Measurements from ENCODE around the gene IL11. TPM values are rescaled to one million over a fixed set of nuclear protein-coding genes. Genes with fewer than 3 reads are reported as not detected.

Gene IL11
- polyA plus RNA-seq, 6 donors from 2014 or later: not detected

DNA sequence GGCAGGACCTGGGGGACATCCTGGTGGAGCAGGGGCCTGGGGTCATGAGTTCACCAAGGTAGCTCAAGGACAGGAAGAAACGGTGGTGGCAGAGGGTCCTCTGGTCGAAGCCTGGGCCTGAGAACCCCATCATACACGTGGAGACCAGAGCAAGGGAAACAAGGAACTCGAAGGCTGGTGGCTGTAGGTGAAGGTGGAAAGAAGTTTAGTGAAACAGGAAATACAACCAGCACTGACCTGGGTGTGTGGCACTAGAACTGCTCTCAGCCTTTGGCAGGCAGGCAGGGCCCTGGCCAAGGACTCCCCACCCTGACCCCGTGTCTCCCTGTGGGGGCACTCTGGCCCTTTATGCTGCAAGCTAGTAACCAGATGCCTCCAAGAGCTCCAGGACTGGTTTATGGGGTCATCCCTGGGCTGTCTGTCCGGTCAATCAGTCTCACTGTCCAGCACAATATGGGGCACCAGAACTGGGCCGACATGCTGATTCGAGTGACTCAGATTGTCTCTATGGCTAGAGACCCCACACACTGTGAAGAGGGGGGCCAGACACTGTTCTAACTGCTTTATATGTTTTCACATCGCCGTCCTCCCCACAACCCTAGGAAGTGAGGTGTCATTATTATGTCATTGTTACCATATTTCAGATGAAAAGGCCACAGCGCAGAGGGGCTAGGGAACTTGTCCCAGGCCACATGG lies 19.5 kb downstream of the IL11 start:
- peaks cover 0 to 2% (median 0%) of the 10 kb centered on the region in 7 donors for H3K9me3 Mint-ChIP-seq
- no peak for ATAC-seq (ENCODE audit: low read depth in 2 of 2)
- H3K4me1 Mint-ChIP-seq: peaks cover 15 to 24% (median 20%) of the 10 kb centered on the region in 3 donors

DNA sequence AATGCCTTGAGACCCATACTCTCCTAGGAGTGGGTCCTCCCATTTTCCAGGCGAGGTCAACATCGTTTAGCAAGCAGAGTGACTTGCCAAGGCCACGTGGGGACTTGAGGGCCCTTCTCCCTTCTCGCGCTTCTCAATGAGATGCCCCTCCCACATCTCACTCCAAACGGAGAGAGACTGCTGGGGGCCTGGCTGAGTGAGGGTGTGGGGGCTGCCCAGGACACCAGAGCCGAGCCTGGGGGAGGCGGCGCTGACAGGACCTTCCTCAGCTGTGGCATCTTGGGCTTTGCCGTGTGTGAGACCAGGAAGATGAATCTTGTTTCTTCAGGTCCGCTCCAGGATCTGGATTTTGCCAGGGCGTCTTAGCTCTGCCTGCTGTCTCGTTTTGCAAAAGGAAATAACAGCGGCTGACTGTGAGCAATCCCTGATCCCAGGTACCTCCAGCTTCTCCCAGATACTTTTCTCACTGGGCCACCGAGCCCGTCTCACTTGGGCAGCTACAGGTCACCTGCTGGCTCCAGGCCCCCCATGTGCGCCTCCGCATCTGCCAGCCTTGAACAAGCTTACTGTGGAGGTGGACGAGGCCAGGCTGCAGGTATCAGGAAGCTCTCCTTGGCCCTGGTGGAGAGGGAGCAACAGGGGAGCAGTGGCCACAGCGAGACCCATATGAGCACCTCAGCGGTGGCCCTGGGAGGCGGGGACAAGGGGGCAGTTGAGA lies 21.8 kb downstream of the IL11 start:
- no peak for DNase-seq
- H3K4me3 Mint-ChIP-seq: no peak overlapping the region
- H3K36me3 Mint-ChIP-seq: peaks cover 0 to 9% of the 10 kb centered on the region in 2 donors
- peaks cover 27 to 33% (median 33%) of the 10 kb centered on the region in 3 donors for H3K27me3 Mint-ChIP-seq
- no peak overlapping the region for H3K27ac Mint-ChIP-seq
- H3K9me3 Mint-ChIP-seq: no peaks in the 10 kb centered on the region
- peaks cover 11 to 15% (median 12%) of the 10 kb centered on the region in 3 donors for H3K4me1 Mint-ChIP-seq
- no peak for ATAC-seq (ENCODE audit: low read depth in 2 of 2)

More for the DNA sequence above, 19.5 kb downstream of the IL11 start:
- DNase-seq: no peak
- peaks cover 0 to 9% of the 10 kb centered on the region in 2 donors for H3K36me3 Mint-ChIP-seq
- peaks cover 34 to 49% (median 38%) of the 10 kb centered on the region in 3 donors for H3K27me3 Mint-ChIP-seq
- H3K4me3 Mint-ChIP-seq: peak overlapping the region in 2 of 8 donors; percentile 22 to 63
- no peak overlapping the region for H3K27ac Mint-ChIP-seq

DNA sequence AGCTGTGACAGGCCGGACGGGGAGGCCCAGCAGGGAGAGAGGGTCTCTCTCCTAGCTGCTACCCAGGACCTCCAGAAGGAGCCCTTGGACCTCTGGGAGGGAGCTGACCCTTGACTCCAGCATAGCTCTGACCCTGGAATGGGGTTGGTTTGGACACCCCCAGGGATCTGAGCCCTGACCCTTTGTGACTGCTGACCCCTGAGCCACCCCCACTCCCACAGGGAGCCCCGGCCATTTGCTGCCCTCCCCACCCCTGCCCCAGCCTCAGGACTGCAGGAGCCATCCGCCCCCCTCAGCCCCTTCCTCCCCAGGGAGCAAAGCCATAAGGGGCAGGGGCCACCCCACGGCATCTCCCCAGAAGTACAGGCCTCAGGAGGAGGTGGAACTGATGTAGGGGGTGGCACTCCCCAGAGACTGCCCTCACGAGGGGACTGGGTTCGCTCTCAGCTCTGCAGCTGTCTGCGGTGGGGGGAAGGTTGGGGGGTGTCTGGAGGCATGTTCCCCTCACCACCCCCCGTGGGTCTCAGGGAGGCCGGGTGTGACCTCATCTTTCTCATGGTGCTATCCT lies 22.7 kb downstream of the IL11 start:
- Mint-ChIP-seq H3K36me3 (peaks cover 0 to 4% of the 10 kb centered on the region in 2 donors), H3K27ac (peak overlapping the region in 1 of 6 donors; percentile 5), H3K9me3 (no peaks in the 10 kb centered on the region), H3K27me3 (peaks cover 17 to 24% (median 23%) of the 10 kb centered on the region in 3 donors), H3K4me3 (no peak overlapping the region), H3K4me1 (peaks cover 2 to 6% (median 2%) of the 10 kb centered on the region in 3 donors)
- ATAC-seq (ENCODE audit: low read depth in 2 of 2): no peak
- DNase-seq: no peak

DNA sequence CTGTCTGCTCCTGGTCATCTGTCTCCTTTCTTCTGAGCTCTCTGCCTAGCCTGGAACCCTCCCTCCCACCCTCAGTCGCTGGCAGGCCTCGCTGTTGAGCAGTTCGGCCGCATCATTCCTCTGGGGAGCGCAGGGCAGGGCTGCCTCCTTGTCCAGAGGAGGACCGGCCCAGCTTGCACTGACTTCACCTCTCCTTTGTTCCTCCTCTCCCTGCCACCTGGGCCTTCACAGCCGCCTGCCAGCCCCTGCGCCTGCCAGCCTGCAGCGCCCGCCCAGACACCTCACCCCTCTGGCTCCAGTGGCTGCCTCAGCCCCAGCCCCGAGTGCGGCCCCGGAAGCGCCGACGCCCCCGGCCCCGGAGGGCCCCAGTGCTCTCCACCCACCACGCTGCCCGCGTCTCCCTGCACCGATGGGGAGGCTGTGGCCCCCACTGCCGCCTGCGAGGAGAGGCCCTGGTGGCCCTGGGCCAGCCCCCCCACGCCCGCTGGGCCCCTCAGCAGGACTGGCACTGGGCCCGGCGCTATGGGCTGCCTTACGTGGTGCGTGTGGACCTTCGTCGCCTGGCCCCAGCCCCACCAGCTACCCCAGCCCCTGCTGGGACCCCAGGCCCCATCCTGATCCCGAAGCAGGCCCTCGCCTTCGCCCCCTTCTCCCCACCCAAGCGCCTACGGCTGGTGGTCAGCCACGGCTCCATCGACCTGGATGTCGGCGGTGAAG lies 23.4 kb downstream of the IL11 start:
- Mint-ChIP-seq H3K9me3 (no peaks in the 10 kb centered on the region), H3K27me3 (peaks cover 11 to 17% (median 17%) of the 10 kb centered on the region in 3 donors), H3K4me3 (no peak overlapping the region), H3K36me3 (no peaks in the 10 kb centered on the region), H3K27ac (no peak overlapping the region), H3K4me1 (peaks cover 0 to 4% (median 0%) of the 10 kb centered on the region in 3 donors)
- DNase-seq (no peak), ATAC-seq (ENCODE audit: low read depth in 2 of 2) (no peak)

DNA sequence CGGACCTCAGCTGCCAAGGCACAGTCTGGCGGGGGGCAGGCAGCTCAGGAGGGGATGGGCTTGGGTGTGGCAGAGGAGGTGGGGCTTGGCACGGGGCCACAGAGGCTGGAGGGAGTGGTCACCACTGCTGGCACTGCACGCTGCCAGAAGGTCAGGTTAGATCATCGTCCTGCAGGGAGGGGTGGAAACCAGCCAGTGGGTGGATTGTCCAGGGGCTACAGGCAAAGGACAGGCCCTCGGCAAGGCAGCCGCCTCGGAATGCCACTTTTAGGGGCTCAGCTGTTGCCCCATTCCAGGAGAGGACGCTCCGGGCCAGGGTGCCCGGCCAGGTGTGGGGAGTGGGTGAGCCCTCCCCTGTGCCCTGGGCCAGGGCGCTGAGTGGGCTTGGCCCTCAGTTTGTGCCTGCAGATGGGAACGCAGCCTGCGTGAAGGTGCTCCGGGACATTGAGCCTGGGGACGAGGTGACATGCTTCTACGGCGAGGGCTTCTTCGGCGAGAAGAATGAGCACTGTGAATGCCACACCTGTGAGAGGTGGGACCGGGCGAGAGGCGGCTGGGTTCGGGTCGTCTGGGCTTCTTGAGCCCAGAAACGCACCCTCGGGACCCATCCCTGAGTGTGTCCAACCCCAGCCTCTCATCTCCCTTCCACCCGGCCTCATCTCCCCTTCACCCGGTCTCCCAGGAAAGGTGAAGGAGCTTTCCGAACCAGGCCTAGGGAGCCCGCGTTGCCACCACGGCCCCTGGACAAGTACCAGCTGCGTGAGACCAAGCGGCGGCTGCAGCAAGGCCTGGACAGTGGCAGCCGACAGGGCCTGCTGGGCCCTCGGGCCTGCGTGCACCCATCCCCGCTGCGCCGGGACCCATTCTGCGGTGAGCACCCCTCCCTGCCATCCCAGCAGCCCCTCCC lies 24.2 kb downstream of the IL11 start:
- Mint-ChIP-seq H3K4me3 (no peak overlapping the region), H3K27ac (peak overlapping the region in 1 of 6 donors; percentile 80), H3K27me3 (peaks cover 3 to 14% (median 13%) of the 10 kb centered on the region in 3 donors), H3K36me3 (no peaks in the 10 kb centered on the region), H3K9me3 (no peaks in the 10 kb centered on the region), H3K4me1 (peaks cover under 1 to 8% (median 6%) of the 10 kb centered on the region in 3 donors)
- ATAC-seq (ENCODE audit: low read depth in 2 of 2) (no peak), DNase-seq (no peak)

DNA sequence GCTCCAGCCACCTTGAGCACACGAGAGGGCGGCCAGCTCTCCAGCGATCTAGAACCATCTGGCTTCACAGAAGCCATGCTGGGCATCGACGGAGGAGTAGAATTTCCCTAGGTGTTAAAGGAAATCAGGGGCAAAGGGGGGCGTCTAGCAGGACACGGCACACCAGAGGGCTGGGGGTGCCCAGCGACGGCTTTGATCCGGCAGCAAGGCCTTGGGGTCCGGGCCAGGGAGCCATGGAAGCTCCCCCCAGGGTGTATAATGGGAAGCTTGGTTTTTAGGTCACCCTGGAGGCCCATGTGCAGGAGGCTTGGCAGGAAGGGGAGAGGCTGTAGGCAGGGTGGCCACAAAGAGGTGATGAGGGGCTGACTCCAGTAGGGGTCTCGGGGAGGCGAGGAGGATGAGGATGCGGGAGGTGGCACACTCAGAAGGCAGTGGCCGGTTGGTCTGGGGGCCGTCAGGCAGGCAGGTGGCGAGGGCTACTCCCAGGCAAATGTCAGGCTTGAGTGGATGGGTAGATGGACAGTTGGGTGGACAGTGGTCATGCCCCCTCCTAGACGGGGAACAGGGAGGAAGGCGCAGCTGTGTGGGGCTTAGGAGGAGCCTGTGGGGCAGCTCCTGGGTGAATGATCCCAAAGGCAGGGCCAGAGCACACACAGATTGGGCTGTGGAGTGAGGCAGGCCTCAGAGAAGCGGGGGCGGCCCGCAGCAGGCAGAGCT lies 25.0 kb downstream of the IL11 start:
- peak overlapping the region in 1 of 8 donors; percentile 34 for H3K4me3 Mint-ChIP-seq
- H3K9me3 Mint-ChIP-seq: no peaks in the 10 kb centered on the region
- H3K4me1 Mint-ChIP-seq: peaks cover 9 to 14% (median 13%) of the 10 kb centered on the region in 3 donors
- ATAC-seq (ENCODE audit: low read depth in 2 of 2): no peak
- H3K27me3 Mint-ChIP-seq: peaks cover 0 to 11% (median 10%) of the 10 kb centered on the region in 3 donors
- no peaks in the 10 kb centered on the region for H3K36me3 Mint-ChIP-seq
- H3K27ac Mint-ChIP-seq: peak overlapping the region in 2 of 6 donors; percentile 80 to 81
- DNase-seq: no peak

DNA sequence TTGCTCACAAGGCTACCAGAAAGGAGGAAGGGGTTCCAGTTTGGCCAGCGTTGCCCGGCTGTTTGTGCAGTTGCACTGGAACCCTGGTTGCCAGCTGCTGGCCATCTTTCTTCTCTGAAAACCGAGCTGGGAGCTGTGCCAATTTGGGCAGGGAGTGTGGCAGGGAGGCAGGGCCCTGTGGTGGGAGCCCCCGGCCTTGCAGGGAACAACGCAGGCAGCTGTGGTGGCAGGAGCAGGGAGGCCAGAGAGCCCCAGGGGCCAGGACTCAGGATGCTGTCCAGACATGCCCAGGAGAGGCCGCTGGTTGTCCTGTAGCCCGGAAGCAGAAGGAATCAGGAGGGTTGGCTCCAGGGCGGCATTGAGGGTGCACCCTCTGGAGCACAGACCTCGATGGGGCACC lies 25.8 kb downstream of the IL11 start:
- no peaks in the 10 kb centered on the region for H3K9me3 Mint-ChIP-seq
- peaks cover 16 to 21% (median 18%) of the 10 kb centered on the region in 3 donors for H3K4me1 Mint-ChIP-seq
- ATAC-seq (ENCODE audit: low read depth in 2 of 2) (no peak), DNase-seq (no peak)
- peak overlapping the region in 1 of 6 donors; percentile 47 for H3K27ac Mint-ChIP-seq
- no peak overlapping the region for H3K4me3 Mint-ChIP-seq
- H3K27me3 Mint-ChIP-seq: peaks cover 4 to 11% (median 9%) of the 10 kb centered on the region in 3 donors
- no peaks in the 10 kb centered on the region for H3K36me3 Mint-ChIP-seq

DNA sequence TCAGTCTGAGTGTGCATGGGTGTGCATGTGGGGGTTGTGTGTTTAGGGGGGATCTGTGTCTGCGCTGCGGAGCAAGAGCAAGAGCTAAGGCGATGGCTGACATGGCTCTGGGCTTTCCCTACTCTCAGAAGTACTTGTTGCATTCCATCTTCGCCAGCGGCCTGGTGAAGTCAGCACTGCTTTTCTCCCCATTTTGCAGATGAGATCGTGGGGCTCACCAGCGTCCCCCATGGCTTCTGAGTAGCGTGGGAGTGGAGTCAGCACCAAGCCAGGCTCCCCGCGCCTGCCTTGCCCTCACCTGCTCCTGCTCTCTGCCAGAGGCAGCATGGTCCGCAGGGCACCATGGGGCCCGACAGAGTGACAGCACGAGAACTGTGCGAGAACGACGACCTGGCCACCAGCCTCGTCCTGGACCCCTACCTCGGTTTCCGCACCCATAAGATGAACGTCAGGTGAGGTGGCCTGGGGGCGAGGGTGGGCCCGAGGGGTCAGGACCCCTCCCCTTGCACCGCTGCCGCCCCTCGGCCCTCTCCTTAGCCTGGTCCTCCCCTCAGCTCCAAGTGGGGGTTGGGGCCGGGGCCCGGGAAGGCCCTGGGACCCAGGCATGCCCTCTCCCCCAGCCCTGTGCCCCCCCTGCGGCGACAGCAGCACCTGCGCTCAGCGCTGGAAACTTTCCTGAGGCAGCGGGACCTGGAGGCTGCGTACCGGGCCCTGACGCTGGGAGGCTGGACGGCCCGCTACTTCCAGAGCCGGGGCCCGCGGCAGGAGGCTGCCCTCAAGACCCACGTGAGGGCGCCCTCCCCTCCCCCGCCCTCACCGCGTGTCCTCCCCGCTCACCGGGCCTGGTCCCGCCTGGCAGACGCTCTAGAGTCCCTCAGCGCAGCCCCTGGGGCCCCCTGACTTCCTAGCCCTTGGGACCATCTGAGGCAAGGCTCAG lies 28.4 kb downstream of the IL11 start:
- H3K4me1 Mint-ChIP-seq: peaks cover 26 to 28% (median 26%) of the 10 kb centered on the region in 3 donors
- no peak for DNase-seq

DNA sequence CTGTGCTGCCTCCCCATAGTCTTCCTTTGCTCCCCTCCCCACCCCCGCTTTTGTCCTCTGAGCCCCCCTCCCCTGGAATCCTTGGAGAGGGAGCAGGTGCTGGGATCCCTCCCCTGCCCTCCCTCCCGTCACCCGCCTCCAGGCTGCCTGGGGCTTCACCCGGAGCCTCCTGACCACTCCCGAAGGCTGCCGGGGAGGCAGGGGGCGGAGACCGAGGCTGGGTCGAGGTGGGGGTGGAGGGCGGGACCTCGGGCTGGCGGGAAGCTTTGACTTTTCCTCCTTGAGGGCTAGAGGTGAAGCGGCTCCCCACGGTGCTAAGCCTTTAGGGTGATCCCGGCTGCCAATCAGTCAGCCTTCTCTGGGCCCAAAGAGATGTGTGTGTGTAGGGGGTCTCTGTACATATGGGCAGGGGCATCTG lies 29.1 kb downstream of the IL11 start:
- H3K4me1 Mint-ChIP-seq: peaks cover 26 to 28% (median 26%) of the 10 kb centered on the region in 3 donors
- DNase-seq: no peak
- ATAC-seq (ENCODE audit: low read depth in 2 of 2): no peak
- H3K27me3 Mint-ChIP-seq: peaks cover 16 to 30% (median 21%) of the 10 kb centered on the region in 3 donors
- H3K36me3 Mint-ChIP-seq: no peaks in the 10 kb centered on the region
- H3K27ac Mint-ChIP-seq: peak overlapping the region in 4 of 6 donors; percentile 72 to 98 (median 92)
- peak overlapping the region; percentile 78 to 97 (median 86) for H3K4me3 Mint-ChIP-seq
- no peaks in the 10 kb centered on the region for H3K9me3 Mint-ChIP-seq

More for the DNA sequence above, 28.4 kb downstream of the IL11 start:
- no peak for ATAC-seq (ENCODE audit: low read depth in 2 of 2)
- Mint-ChIP-seq H3K9me3 (no peaks in the 10 kb centered on the region), H3K27ac (peak overlapping the region in 5 of 6 donors; percentile 72 to 98 (median 82)), H3K4me3 (peak overlapping the region in 6 of 8 donors; percentile 9 to 82 (median 52)), H3K27me3 (peaks cover 13 to 23% (median 14%) of the 10 kb centered on the region in 3 donors), H3K36me3 (no peaks in the 10 kb centered on the region)

DNA sequence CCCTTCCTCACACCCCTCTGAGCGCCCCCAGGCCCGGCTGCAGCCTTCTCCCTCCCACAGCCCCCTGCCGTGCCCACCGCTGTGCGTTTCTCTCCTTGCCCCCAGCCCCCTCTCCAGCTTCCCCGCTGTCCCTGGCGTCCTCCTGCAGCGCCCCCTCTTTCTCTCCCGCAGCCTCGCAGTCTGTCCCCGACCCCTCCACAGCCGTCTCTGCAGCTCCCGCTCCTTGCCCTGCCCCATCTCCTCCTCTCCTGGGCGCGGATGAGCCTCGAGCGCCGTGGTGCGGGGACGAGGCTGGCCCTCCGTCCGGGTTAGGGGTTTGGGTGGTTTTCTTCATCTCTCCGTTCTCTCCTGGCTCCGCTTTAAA lies 29.5 kb downstream of the IL11 start:
- no peaks in the 10 kb centered on the region for H3K9me3 Mint-ChIP-seq
- no peaks in the 10 kb centered on the region for H3K36me3 Mint-ChIP-seq
- peaks cover 26 to 28% (median 26%) of the 10 kb centered on the region in 3 donors for H3K4me1 Mint-ChIP-seq
- H3K4me3 Mint-ChIP-seq: peak overlapping the region; percentile 78 to 97 (median 86)
- no peak for DNase-seq
- no peak for ATAC-seq (ENCODE audit: low read depth in 2 of 2)
- peaks cover 16 to 34% (median 22%) of the 10 kb centered on the region in 3 donors for H3K27me3 Mint-ChIP-seq
- peak overlapping the region in 5 of 6 donors; percentile 60 to 98 (median 81) for H3K27ac Mint-ChIP-seq
